HepG2 (cell line): ENCODE data around the gene NDUFB11. TPM values are rescaled to one million over a fixed set of nuclear protein-coding genes. Genes with fewer than 3 reads are reported as not detected.

Experiments
- AKAP8 ChIP-seq: sonication (generic); formaldehyde crosslinking; IDR thresholded peaks from 2 replicates; pipeline ENCODE4 v1.5.1; 2020; ENCODE audit warnings: mild to moderate bottlenecking, missing genetic modification reagents
- ASH2L ChIP-seq: fragments of 300-600, 200-600 bp; sonication (generic); IDR thresholded peaks from 2 replicates; pipeline ENCODE4 v1.7.0; 2017; ENCODE audit warnings: low read depth, mild to moderate bottlenecking, moderate library complexity, mixed read lengths, low read length; ENCODE audit not compliant: insufficient read length
- EP300 ChIP-seq, 3 experiments: sonication (generic) in 1 of 3; formaldehyde crosslinking in 1 of 3; IDR thresholded peaks; 2 replicates each; pipeline versions ENCODE4 v1.5.1 to v1.6.1; 2011 to 2020; ENCODE audit warnings: low read depth in 2 of 3, low read length in 2 of 3, borderline replicate concordance in 1 of 3, improper control_type of control experiment in 1 of 3, mild to moderate bottlenecking in 1 of 3, missing genetic modification reagents in 1 of 3, moderate library complexity in 1 of 3
- HCFC1 ChIP-seq: fragments of 150-350 bp; IDR thresholded peaks from 2 replicates; pipeline ENCODE4 v1.6.1; 2014; ENCODE audit warnings: low read depth, low read length
- KLF12 ChIP-seq: sonication (generic); formaldehyde crosslinking; IDR thresholded peaks from 2 replicates; pipeline ENCODE4 v1.4.0; 2020; ENCODE audit warnings: missing genetic modification reagents, borderline replicate concordance
- MYNN ChIP-seq: sonication (generic); formaldehyde crosslinking; IDR thresholded peaks from 2 replicates; pipeline ENCODE4 v1.4.0; 2020; ENCODE audit warnings: mild to moderate bottlenecking, low read depth, missing genetic modification reagents
- NCOA1 ChIP-seq: sonication (generic); formaldehyde crosslinking; IDR thresholded peaks from 2 replicates; pipeline ENCODE4 v1.9.0; 2021; ENCODE audit warnings: missing genetic modification reagents
- NFRKB ChIP-seq: fragments of 450-650 bp; IDR thresholded peaks from 2 replicates; pipeline ENCODE4 v1.6.1; 2017
- PRDM10 ChIP-seq: sonication (generic); formaldehyde crosslinking; IDR thresholded peaks from 2 replicates; pipeline ENCODE4 v1.4.0; 2020; ENCODE audit warnings: low read depth, missing genetic modification reagents
- RFX5 ChIP-seq: IDR thresholded peaks from 2 replicates; pipeline ENCODE4 v1.6.1; 2011; ENCODE audit warnings: low read depth, low read length, improper control_type of control experiment
- YEATS2 ChIP-seq: sonication (generic); formaldehyde crosslinking; IDR thresholded peaks from 2 replicates; pipeline ENCODE4 v1.4.0; 2020; ENCODE audit warnings: missing genetic modification reagents, borderline replicate concordance
- ZFP41 ChIP-seq: sonication (generic); formaldehyde crosslinking; IDR thresholded peaks from 2 replicates; pipeline ENCODE4 v1.4.0; 2020; ENCODE audit warnings: mild to moderate bottlenecking, missing genetic modification reagents, borderline replicate concordance
- ZNF160 ChIP-seq: sonication (generic); formaldehyde crosslinking; IDR thresholded peaks from 2 replicates; pipeline ENCODE4 v1.8.0; 2022; ENCODE audit warnings: mild to moderate bottlenecking, inconsistent platforms, missing genetic modification reagents
- ZNF232 ChIP-seq: sonication (generic); formaldehyde crosslinking; IDR thresholded peaks from 2 replicates; pipeline ENCODE4 v1.4.0; 2020; ENCODE audit warnings: missing genetic modification reagents, borderline replicate concordance
- ZNF503 ChIP-seq: sonication (generic); formaldehyde crosslinking; IDR thresholded peaks from 2 replicates; pipeline ENCODE4 v1.4.0; 2020; ENCODE audit warnings: missing genetic modification reagents
- ZNF563 ChIP-seq: sonication (generic); formaldehyde crosslinking; IDR thresholded peaks from 2 replicates; pipeline ENCODE4 v1.8.0; 2022; ENCODE audit warnings: mild to moderate bottlenecking, moderate library complexity, missing genetic modification reagents
- ZSCAN9 ChIP-seq: IDR thresholded peaks from 2 replicates; pipeline ENCODE4 v1.6.1; 2016; ENCODE audit warnings: borderline replicate concordance
- polyA plus RNA-seq, 8 experiments: library from polyadenylated mRNA; depleted of rRNA in 3 of 8; stranded (reverse) in 7 of 8; unstranded in 1 of 8; fragments of >200 nt; fragmentation: Illumina TruSeq in 4 of 8; extraction: Trizol in 4 of 8; gene quantifications; 2 replicates each; pipeline versions ENCODE4 v1.2.1 to v1.2.3, GENCODE V29; 2011 to 2016; ENCODE audit warnings: low read depth in 4 of 8, missing spikeins in 1 of 8, mixed read lengths in 1 of 8; ENCODE audit not compliant: insufficient read depth in 1 of 8
- total RNA-seq, 5 experiments: library from RNA; depleted of rRNA; stranded (reverse); fragments of >200 nt; fragmentation: Illumina TruSeq; extraction: Trizol; gene quantifications; 2 replicates each; pipeline ENCODE4 v1.2.3, GENCODE V29; 2016; ENCODE audit warnings: low read depth in 1 of 5
- TF ChIP-seq, protein P1 (sequence below): sonication (generic); formaldehyde crosslinking; IDR thresholded peaks from 2 replicates; pipeline ENCODE4 v1.4.0; 2020; ENCODE audit warnings: missing genetic modification reagents
- TF ChIP-seq, protein P2 (sequence below): sonication (generic); formaldehyde crosslinking; IDR thresholded peaks from 2 replicates; pipeline ENCODE4 v1.4.0; 2020; ENCODE audit warnings: mild to moderate bottlenecking, low read depth, missing genetic modification reagents

Gene NDUFB11
- total and polyA plus RNA-seq, 2 of the 13 experiments (the other 11 are each of a cell fraction or from before 2014, with no cell fraction given), result 46.6 to 100 TPM

DNA sequence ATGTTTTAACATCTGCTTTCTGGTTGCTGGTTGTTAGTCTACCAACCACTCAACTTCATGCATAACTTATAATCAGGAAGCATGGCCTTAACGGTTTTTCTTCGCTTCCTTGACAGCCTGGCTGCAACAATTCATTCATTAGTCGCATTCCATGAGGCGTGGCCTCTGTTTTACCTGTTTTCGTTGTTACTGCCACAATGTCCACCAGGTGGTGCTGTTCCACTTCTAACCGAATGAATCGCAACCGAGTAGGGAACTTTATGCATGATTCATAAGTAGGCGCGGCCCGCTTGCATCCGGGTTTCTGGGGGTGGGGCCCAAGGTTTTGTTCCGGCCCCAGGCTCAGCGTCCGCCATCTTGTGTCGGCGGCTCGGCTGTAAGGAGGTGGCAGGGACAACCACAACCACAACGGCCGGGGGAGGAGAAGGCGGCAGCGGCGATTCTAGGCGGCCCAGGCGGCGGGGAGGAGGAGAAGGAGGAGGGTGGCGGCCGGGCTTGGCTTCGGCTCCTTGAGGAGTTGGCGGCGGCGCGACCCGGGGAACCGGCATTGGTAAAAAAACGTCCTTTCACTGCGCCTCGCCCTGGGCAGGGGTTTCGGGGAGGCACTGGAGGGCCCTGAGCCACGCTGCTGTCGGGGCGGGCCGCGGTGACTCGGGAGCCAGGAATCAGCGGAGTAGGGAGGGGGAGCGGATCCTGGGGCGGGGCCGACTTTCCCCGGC lies 49.1 kb upstream of the NDUFB11 start, which contains the start of gene UBA1 (continued):
- no peak for TF ChIP-seq ASH2L
- peak; percentile 61; the same call in 1 of the 2 replicates for TF ChIP-seq YEATS2 (CRISPR knock-in tag)
- no peak for TF ChIP-seq RFX5
- no peak for TF ChIP-seq ZNF563
- no peak for TF ChIP-seq AKAP8
- TF ChIP-seq, protein P1, sequence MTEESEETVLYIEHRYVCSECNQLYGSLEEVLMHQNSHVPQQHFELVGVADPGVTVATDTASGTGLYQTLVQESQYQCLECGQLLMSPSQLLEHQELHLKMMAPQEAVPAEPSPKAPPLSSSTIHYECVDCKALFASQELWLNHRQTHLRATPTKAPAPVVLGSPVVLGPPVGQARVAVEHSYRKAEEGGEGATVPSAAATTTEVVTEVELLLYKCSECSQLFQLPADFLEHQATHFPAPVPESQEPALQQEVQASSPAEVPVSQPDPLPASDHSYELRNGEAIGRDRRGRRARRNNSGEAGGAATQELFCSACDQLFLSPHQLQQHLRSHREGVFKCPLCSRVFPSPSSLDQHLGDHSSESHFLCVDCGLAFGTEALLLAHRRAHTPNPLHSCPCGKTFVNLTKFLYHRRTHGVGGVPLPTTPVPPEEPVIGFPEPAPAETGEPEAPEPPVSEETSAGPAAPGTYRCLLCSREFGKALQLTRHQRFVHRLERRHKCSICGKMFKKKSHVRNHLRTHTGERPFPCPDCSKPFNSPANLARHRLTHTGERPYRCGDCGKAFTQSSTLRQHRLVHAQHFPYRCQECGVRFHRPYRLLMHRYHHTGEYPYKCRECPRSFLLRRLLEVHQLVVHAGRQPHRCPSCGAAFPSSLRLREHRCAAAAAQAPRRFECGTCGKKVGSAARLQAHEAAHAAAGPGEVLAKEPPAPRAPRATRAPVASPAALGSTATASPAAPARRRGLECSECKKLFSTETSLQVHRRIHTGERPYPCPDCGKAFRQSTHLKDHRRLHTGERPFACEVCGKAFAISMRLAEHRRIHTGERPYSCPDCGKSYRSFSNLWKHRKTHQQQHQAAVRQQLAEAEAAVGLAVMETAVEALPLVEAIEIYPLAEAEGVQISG, result 0 out of 2 replicates have a peak, but pooled peaks have one; percentile 29
- no peak for TF ChIP-seq MYNN (CRISPR knock-in tag)
- TF ChIP-seq ZNF160, result no peak
- no peak for TF ChIP-seq EP300 (IDR thresholded peaks at IDR 0.05; ENCODE audit: low read depth in 2 of 2, low read length in 2 of 2)
- TF ChIP-seq EP300 (CRISPR knock-in tag; IDR thresholded peaks at IDR 0.05; ENCODE audit: borderline replicate concordance), result no peak
- no peak for TF ChIP-seq HCFC1
- TF ChIP-seq NCOA1, result no peak
- 0 out of 2 replicates have a peak, but pooled peaks have one; percentile 21 for TF ChIP-seq NFRKB
- TF ChIP-seq KLF12 (CRISPR knock-in tag), result 0 out of 2 replicates have a peak, but pooled peaks have one; percentile 7
- no peak for TF ChIP-seq ZFP41
- TF ChIP-seq ZNF232 (CRISPR knock-in tag), result no peak
- TF ChIP-seq ZNF503 (CRISPR knock-in tag), result no peak
- TF ChIP-seq, protein P2, sequence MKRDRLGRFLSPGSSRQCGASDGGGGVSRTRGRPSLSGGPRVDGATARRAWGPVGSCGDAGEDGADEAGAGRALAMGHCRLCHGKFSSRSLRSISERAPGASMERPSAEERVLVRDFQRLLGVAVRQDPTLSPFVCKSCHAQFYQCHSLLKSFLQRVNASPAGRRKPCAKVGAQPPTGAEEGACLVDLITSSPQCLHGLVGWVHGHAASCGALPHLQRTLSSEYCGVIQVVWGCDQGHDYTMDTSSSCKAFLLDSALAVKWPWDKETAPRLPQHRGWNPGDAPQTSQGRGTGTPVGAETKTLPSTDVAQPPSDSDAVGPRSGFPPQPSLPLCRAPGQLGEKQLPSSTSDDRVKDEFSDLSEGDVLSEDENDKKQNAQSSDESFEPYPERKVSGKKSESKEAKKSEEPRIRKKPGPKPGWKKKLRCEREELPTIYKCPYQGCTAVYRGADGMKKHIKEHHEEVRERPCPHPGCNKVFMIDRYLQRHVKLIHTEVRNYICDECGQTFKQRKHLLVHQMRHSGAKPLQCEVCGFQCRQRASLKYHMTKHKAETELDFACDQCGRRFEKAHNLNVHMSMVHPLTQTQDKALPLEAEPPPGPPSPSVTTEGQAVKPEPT (CRISPR knock-in tag), result no peak
- TF ChIP-seq PRDM10 (CRISPR knock-in tag), result peak; percentile 73
- TF ChIP-seq ZSCAN9 (CRISPR knock-in tag), result no peak; the same call in 1 of the 2 replicates
